H1 (cell line): ENCODE data around the gene TXLNB. TPM values are rescaled to one million over a fixed set of nuclear protein-coding genes. Genes with fewer than 3 reads are reported as not detected.

Experiments
- CTCF ChIA-PET: fragments of 300-600 bp; sonication (Branson Sonifier 250); formaldehyde crosslinking; loops from one replicate; lab custom pipeline; 2021; ENCODE audit not compliant: partially characterized antibody; lab: Charles Lee
- POLR2A ChIA-PET: fragments of 300-600 bp; sonication (Branson Sonifier 250); formaldehyde crosslinking; loops from one replicate; lab custom pipeline; 2021; ENCODE audit warnings: inconsistent platforms; ENCODE audit not compliant: partially characterized antibody; lab: Charles Lee
- DNase-seq, 2 experiments: peaks; one replicate each; pipeline versions ENCODE4 v3.0.0 to v3.0.0-alpha.2; 2010 to 2022; ENCODE audit warnings: low spot score in 2 of 2, low read depth in 1 of 2, mixed read lengths in 1 of 2
- FAIRE-seq: peaks from 2 replicates; lab custom pipeline; 2011; peaks lifted over from hg19 to GRCh38; lab: Jason Lieb, UNC
- H2AFZ ChIP-seq: 2 replicates; pipeline ENCODE4 v1.8.1; 2012; ENCODE audit warnings: low read length, inconsistent platforms
- H2AK5ac ChIP-seq: 2 replicates; pipeline ENCODE4 v1.6.1; 2013; ENCODE audit warnings: low read depth, low read length
- H2BK120ac ChIP-seq: replicated peaks from 2 replicates; pipeline ENCODE3; 2013; ENCODE audit warnings: low read depth, low read length, inconsistent platforms
- H2BK12ac ChIP-seq: 2 replicates; pipeline ENCODE4 v1.6.1; 2013; ENCODE audit warnings: low read depth, low read length
- H2BK15ac ChIP-seq: 2 replicates; pipeline ENCODE4 v1.6.1; 2013; ENCODE audit warnings: low read length
- H2BK20ac ChIP-seq: 2 replicates; pipeline ENCODE4 v1.6.1; 2013; ENCODE audit warnings: low read length
- H2BK5ac ChIP-seq: 2 replicates; pipeline ENCODE4 v1.6.1; 2013; ENCODE audit warnings: low read depth, low read length
- H3K14ac ChIP-seq: 2 replicates; pipeline ENCODE4 v1.6.1; 2013; ENCODE audit warnings: inconsistent platforms; ENCODE audit not compliant: insufficient read length
- H3K18ac ChIP-seq: 2 replicates; pipeline ENCODE4 v1.6.1; 2013; ENCODE audit warnings: low read length; ENCODE audit errors: extremely low read depth
- H3K23ac ChIP-seq: 2 replicates; pipeline ENCODE4 v1.6.1; 2013; ENCODE audit warnings: inconsistent platforms; ENCODE audit not compliant: insufficient read length
- H3K23me2 ChIP-seq: 2 replicates; pipeline ENCODE4 v1.6.1; 2013; ENCODE audit warnings: low read depth, low read length
- H3K27ac ChIP-seq: 2 replicates; pipeline ENCODE4 v1.6.1; 2011; ENCODE audit warnings: low read depth, low read length, inconsistent platforms
- H3K27me3 ChIP-seq, 4 experiments: replicated peaks in 1 of 4; 1 replicate in 1 of 4; 2 replicates in 3 of 4; pipeline versions ENCODE4 v1.6.1 to v1.8.1; 2011 to 2013; ENCODE audit warnings: low read length in 3 of 4, mild to moderate bottlenecking in 3 of 4, inconsistent platforms in 2 of 4, mixed read lengths in 2 of 4, moderate library complexity in 1 of 4; ENCODE audit not compliant: control insufficient read depth in 3 of 4, insufficient read depth in 3 of 4; ENCODE audit errors: extremely low read depth in 1 of 4
- H3K36me3 ChIP-seq, 4 experiments: 2 replicates each; pipeline versions ENCODE4 v1.6.1 to v1.8.1; 2011 to 2013; ENCODE audit warnings: mild to moderate bottlenecking in 4 of 4, low read length in 3 of 4, moderate library complexity in 2 of 4, control low read depth in 1 of 4, inconsistent platforms in 1 of 4; ENCODE audit not compliant: insufficient read depth in 4 of 4, control insufficient read depth in 2 of 4
- H3K4ac ChIP-seq: replicated peaks from 2 replicates; pipeline ENCODE3; 2013; ENCODE audit warnings: low read length, low read depth, mixed read lengths, inconsistent platforms; ENCODE audit not compliant: insufficient read length
- H3K4me1 ChIP-seq, 4 experiments: replicated peaks in 1 of 4; 1 replicate in 1 of 4; 2 replicates in 3 of 4; pipeline versions ENCODE4 v1.6.1 to v1.8.1; 2011 to 2013; ENCODE audit warnings: low read length in 3 of 4, inconsistent platforms in 2 of 4, mixed read lengths in 1 of 4; ENCODE audit not compliant: insufficient read depth in 4 of 4, control insufficient read depth in 3 of 4
- H3K4me2 ChIP-seq, 2 experiments: 2 replicates each; pipeline versions ENCODE4 v1.6.1 to v1.8.1; 2011 to 2013; ENCODE audit warnings: low read depth in 2 of 2, low read length in 2 of 2, control low read depth in 1 of 2, inconsistent platforms in 1 of 2, mild to moderate bottlenecking in 1 of 2; ENCODE audit not compliant: insufficient read depth in 1 of 2
- H3K4me3 ChIP-seq, 4 experiments: fragments of 200-600, 300-600 bp in 1 of 4; sonication (generic), shearing (Covaris generic), sonication (Bioruptor Twin) in 1 of 4; 2 replicates each; pipeline versions ENCODE4 v1.5.1 to v1.8.1; 2011 to 2016; ENCODE audit warnings: low read length in 4 of 4, low read depth in 3 of 4, control low read depth in 2 of 4, inconsistent platforms in 2 of 4, mild to moderate bottlenecking in 2 of 4, mixed read lengths in 1 of 4, moderate library complexity in 1 of 4; ENCODE audit not compliant: insufficient read depth in 2 of 4; ENCODE audit errors: extremely low read depth in 1 of 4
- H3K56ac ChIP-seq: replicated peaks from 2 replicates; pipeline ENCODE3; 2013; ENCODE audit warnings: low read depth, mild to moderate bottlenecking, mixed read lengths, low read length, inconsistent platforms; ENCODE audit not compliant: insufficient read length
- H3K79me1 ChIP-seq: 2 replicates; pipeline ENCODE4 v1.6.1; 2013; ENCODE audit warnings: low read depth, low read length, control low read depth
- H3K79me2 ChIP-seq, 2 experiments: 2 replicates each; pipeline versions ENCODE4 v1.6.1 to v1.8.1; 2012 to 2013; ENCODE audit warnings: low read length in 2 of 2, mild to moderate bottlenecking in 2 of 2, inconsistent platforms in 1 of 2; ENCODE audit not compliant: insufficient read depth in 2 of 2, control insufficient read depth in 1 of 2
- H3K9ac ChIP-seq, 4 experiments: replicated peaks in 1 of 4; 1 replicate in 1 of 4; 2 replicates in 3 of 4; pipeline versions ENCODE4 v1.6.1 to v1.8.1; 2011 to 2013; ENCODE audit warnings: low read depth in 3 of 4, low read length in 3 of 4, control low read depth in 2 of 4, mild to moderate bottlenecking in 2 of 4, moderate library complexity in 2 of 4, inconsistent platforms in 1 of 4; ENCODE audit errors: extremely low read depth in 1 of 4
- H3K9me3 ChIP-seq, 2 experiments: 2 replicates each; pipeline versions ENCODE4 v1.6.1 to v1.8.1; 2012 to 2013; ENCODE audit warnings: mild to moderate bottlenecking in 2 of 2, moderate library complexity in 2 of 2, control low read depth in 1 of 2, inconsistent platforms in 1 of 2, low read depth in 1 of 2, low read length in 1 of 2, mixed read lengths in 1 of 2; ENCODE audit not compliant: insufficient read depth in 2 of 2
- H4K20me1 ChIP-seq, 2 experiments: replicated peaks in 1 of 2; 2 replicates each; pipeline versions ENCODE3 to v1.8.1; 2011 to 2013; ENCODE audit warnings: inconsistent platforms in 2 of 2, low read length in 2 of 2, mild to moderate bottlenecking in 1 of 2; ENCODE audit not compliant: insufficient read depth in 2 of 2, control insufficient read depth in 1 of 2
- H4K5ac ChIP-seq: 2 replicates; pipeline ENCODE4 v1.6.1; 2013; ENCODE audit warnings: low read length, low read depth, mixed read lengths, inconsistent platforms; ENCODE audit not compliant: insufficient read length
- H4K8ac ChIP-seq: 2 replicates; pipeline ENCODE4 v1.8.0; 2013; ENCODE audit warnings: mild to moderate bottlenecking, moderate library complexity, low read length, inconsistent platforms; ENCODE audit not compliant: insufficient read depth; ENCODE audit errors: extremely low read depth
- H4K91ac ChIP-seq: replicated peaks from 2 replicates; pipeline ENCODE3; 2013; ENCODE audit warnings: low read length, mixed read lengths, inconsistent platforms; ENCODE audit not compliant: insufficient read length
- ASH2L ChIP-seq: fragments of 200-600, 300-600 bp; sonication (generic); IDR thresholded peaks from one replicate; pipeline ENCODE4 v1.7.1; 2017; ENCODE audit warnings: low read length
- BACH1 ChIP-seq: IDR thresholded peaks from 2 replicates; pipeline ENCODE4 v1.6.1; 2012; ENCODE audit warnings: low read length, improper control_type of control experiment
- BCL11A ChIP-seq, 2 experiments: IDR thresholded peaks; one replicate each; pipeline ENCODE4 v1.6.1; 2011; ENCODE audit warnings: low read depth in 2 of 2, low read length in 2 of 2, mild to moderate bottlenecking in 2 of 2
- CTBP2 ChIP-seq: IDR thresholded peaks from 2 replicates; pipeline ENCODE4 v1.7.0; 2011; ENCODE audit warnings: borderline replicate concordance, mild to moderate bottlenecking, moderate library complexity, mixed read lengths, low read length; ENCODE audit not compliant: insufficient read depth, insufficient read length
- EGR1 ChIP-seq: IDR thresholded peaks from 2 replicates; pipeline ENCODE4 v1.6.1; 2011; ENCODE audit warnings: low read depth, low read length, borderline replicate concordance
- EZH2 ChIP-seq: fragments of 200-600 bp; sonication (generic); IDR thresholded peaks from 2 replicates; pipeline ENCODE4 v1.7.1; 2012; ENCODE audit warnings: low read depth, mild to moderate bottlenecking, moderate library complexity, low read length, inconsistent platforms; ENCODE audit not compliant: severe bottlenecking
- HDAC6 ChIP-seq: IDR thresholded peaks from one replicate; pipeline ENCODE4 v1.7.1; 2012; ENCODE audit warnings: low read depth, mild to moderate bottlenecking, inconsistent platforms, low read length, moderate library complexity
- NANOG ChIP-seq: IDR thresholded peaks from 2 replicates; pipeline ENCODE4 v1.6.1; 2011; ENCODE audit warnings: low read length, low read depth, mild to moderate bottlenecking, inconsistent platforms; ENCODE audit not compliant: insufficient read depth, poor library complexity, severe bottlenecking
- SIX5 ChIP-seq: IDR thresholded peaks from 2 replicates; pipeline ENCODE4 v1.6.1; 2011; ENCODE audit warnings: mild to moderate bottlenecking, low read depth, low read length
- TAF7 ChIP-seq: optimal IDR thresholded peaks from 2 replicates; pipeline ENCODE3; 2011; ENCODE audit warnings: low read depth, mild to moderate bottlenecking, inconsistent platforms, low read length, moderate library complexity, borderline replicate concordance
- YY1 ChIP-seq: IDR thresholded peaks from 2 replicates; pipeline ENCODE4 v1.6.1; 2011; ENCODE audit warnings: low read depth, mild to moderate bottlenecking, low read length
- WGBS, 2 experiments: shearing (Covaris generic) in 1 of 2; methylation state at CpG; one replicate each; pipeline versions ENCODE4 v1.1.6 to v1.1.7; 2013 to 2015; ENCODE audit warnings: low lambda C conversion rate in 2 of 2, mixed read lengths in 2 of 2, inconsistent platforms in 1 of 2, low coverage in 1 of 2, missing lambda C conversion rate in 1 of 2; ENCODE audit not compliant: insufficient replicate concordance in 2 of 2, insufficient coverage in 1 of 2, insufficient read length in 1 of 2; ENCODE audit errors: extremely low coverage in 1 of 2, missing lambda C conversion rate in 1 of 2; 5-methylcytosine and 5-hydroxymethylcytosine counted together
- polyA plus RNA-seq, 7 experiments: library from polyadenylated mRNA; depleted of rRNA in 3 of 7; stranded (reverse) in 5 of 7; unstranded in 2 of 7; fragments of >200 nt in 5 of 7; fragments of 200-250 nt in 2 of 7; gene quantifications; 1 replicate in 5 of 7; 2 replicates in 1 of 7; 4 replicates in 1 of 7; pipeline versions ENCODE4 v1.2.1 to v1.2.3, GENCODE V29; 2011 to 2013; ENCODE audit warnings: missing spikeins in 2 of 7, mixed read lengths in 2 of 7
- total RNA-seq: library from RNA; stranded (reverse); fragmentation: NEBNext Ultra II Directional; extraction: Animal tissue kit (Norgen Biotek cat#: 25700); gene quantifications from 2 replicates; pipeline ENCODE4 v1.2.1, GENCODE V29; 2021

TXLNB gene
- total and polyA plus RNA-seq, 2 of the 8 experiments (the other 6 are each of a cell fraction or from before 2014, with no cell fraction given) = 0.05 to 0.17 TPM

DNA sequence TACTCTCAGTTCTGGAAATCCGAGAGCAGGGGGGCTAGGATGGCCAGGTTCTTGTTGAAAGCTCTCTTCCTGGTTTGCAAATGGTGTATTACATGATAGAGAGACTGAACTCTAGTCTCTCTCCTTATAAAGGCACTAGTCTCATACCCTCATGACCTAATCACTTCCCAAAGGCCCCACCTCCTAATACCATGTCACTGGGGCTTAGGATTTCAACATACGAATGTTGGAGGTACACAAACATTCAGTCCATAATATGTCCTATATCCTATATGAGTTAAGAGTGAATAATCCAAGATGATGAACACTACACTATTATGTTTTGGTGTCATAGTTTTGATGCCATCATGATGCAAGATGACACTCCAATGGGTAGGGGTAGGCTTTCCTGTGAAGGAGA is 20.0 kb upstream of the TXLNB start:
- CTCF ChIA-PET = interaction anchor here (0.6 to 2.4 kb wide), 3 partner anchors 20 to 53 kb away, joined by 3 to 7 read pairs (median 5); partner anchors contain the start of gene TXLNB
- peak overlapping the region; percentile 22 for H4K5ac ChIP-seq
- peak overlapping the region; percentile 87; the same call in 1 of the 2 replicates for H4K8ac ChIP-seq
- no peak overlapping the region for H3K9ac ChIP-seq
- peak overlapping the region; percentile 22; the same call in 1 of the 2 replicates for H3K18ac ChIP-seq
- H2BK15ac ChIP-seq = no peak overlapping the region
- TF ChIP-seq CTBP2 = no peak
- no peak for TF ChIP-seq ASH2L
- TF ChIP-seq TAF7 = no peak
- no peak for TF ChIP-seq EGR1
- TF ChIP-seq EZH2 = no peak
- no peak for TF ChIP-seq SIX5
- no peak for TF ChIP-seq HDAC6
- TF ChIP-seq BACH1 = no peak
- no peak for TF ChIP-seq BCL11A (IDR thresholded peaks at IDR 0.05; ENCODE audit: low read depth in 2 of 2, low read length in 2 of 2)
- no peak for TF ChIP-seq NANOG
- no peak for TF ChIP-seq YY1
- TF ChIP-seq, all 59 proteins: peak for 0
- H3K9me3 ChIP-seq = no peaks in the 10 kb centered on the region
- H4K20me1 ChIP-seq = no peaks in the 10 kb centered on the region
- H3K4ac ChIP-seq = peak overlapping the region; percentile 41
- no peaks in the 10 kb centered on the region for H3K23me2 ChIP-seq
- no peak overlapping the region for H2AFZ ChIP-seq
- peak overlapping the region; percentile 92; the same call in 1 of the 2 replicates for H2BK12ac ChIP-seq
- no peaks in the 10 kb centered on the region for H3K79me1 ChIP-seq
- H3K14ac ChIP-seq = no peak overlapping the region
- H3K4me1 ChIP-seq = peaks cover 3 to 28% (median 16%) of the 10 kb centered on the region in 4 experiments; a peak in 5 of 7 replicates
- peak overlapping the region; percentile 49; the same call in 1 of the 2 replicates for H3K27ac ChIP-seq
- H3K4me3 ChIP-seq = no peak overlapping the region
- H2BK20ac ChIP-seq = peak overlapping the region; percentile 56; the same call in 1 of the 2 replicates
- no peaks in the 10 kb centered on the region for H3K79me2 ChIP-seq
- FAIRE-seq (no peak), DNase-seq (no peak)
- H3K36me3 ChIP-seq = no peaks in the 10 kb centered on the region
- no peak overlapping the region for H3K56ac ChIP-seq
- H2AK5ac ChIP-seq = 0 out of 2 replicates have a peak overlapping the region, but pooled peaks have one; percentile 5
- WGBS, 2 experiments = 94% methylated on average over 2 of the region's 2 CpGs; no CpG with 5 or more reads in 1 of the 2 experiments
- POLR2A ChIA-PET = no interaction called here
- no peak overlapping the region for H3K23ac ChIP-seq
- H2BK120ac ChIP-seq = peak overlapping the region; percentile 45
- H3K27me3 ChIP-seq = no peaks in the 10 kb centered on the region
- H3K4me2 ChIP-seq = no peak overlapping the region
- peak overlapping the region; percentile 55; the same call in 1 of the 2 replicates for H2BK5ac ChIP-seq
- H4K91ac ChIP-seq = peak overlapping the region; percentile 81
